GM18907 (cell line): ENCODE results near the gene SIX3.

ENCODE experiments used
- ATAC-seq: cut with Tn5 transposase; IDR thresholded peaks from one replicate; pipeline ENCODE4 v1.9.1; 2021; ENCODE audit warnings: mild to moderate bottlenecking, moderate library complexity; ENCODE audit not compliant: unreplicated experiment

Gene SIX3

DNA sequence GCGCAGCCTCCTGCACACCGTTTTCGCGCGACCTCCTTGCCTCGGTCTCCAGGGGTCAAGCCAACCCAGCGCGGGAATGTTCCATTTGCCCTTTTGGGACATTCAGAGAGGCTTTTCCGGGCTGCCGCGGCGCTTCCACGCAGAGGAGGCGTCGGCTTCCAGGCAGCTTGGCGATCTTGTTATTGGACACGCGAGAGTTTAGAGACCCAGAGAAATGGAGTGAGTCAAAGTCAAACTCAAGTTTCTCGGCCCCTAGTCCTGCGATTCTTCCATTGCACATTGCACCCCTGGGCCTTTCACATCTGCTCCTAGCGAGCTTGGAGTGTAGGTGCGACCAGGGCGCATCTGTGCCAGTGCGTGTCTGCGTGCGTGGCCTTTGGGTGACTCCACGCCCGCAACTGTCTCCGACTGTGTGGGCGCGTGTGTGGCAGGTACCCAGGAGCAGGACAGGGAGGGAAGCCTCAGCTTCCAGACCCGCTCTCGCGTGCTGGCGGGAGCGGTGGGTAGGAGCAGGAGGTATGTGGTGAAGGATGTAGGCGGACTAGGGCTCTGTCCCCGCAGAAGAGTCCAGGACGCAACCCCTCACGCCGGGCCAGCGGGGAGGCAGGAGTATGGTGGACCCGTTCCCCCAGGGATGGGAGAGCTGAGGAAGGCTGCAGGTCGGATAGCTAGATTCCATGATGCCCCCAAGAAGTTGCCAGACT is 13.5 kb downstream of the SIX3 start:
- peak; percentile 8 for ATAC-seq

GRCh38 chr2:44955593-44956392 is 14.3 kb downstream of the SIX3 start:
- ATAC-seq, result peak; percentile 74

DNA sequence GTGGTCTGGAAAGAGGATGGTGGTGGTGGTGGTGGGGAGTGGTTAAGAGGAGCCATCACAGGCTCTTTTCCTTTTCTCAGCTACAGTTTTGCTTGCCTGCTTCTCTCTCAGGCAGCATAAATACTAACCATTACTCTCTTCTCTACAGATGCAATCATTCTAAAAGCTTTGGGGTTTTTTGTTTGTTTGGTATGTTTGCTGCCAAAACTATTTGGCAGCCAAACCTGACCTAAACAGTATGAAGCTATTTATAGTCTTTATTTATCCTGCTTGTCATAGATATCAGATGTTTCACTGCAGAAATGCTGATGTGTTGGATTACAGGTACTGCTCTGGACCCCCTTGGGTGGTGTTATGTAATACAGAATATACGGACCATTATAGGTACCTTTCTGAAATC is 15.3 kb downstream of the SIX3 start:
- ATAC-seq, result no peak

- ATAC-seq, result no peak
Measured at GRCh38 chr2:44957656-44958327, 16.3 kb downstream of the SIX3 start.

- no peak for ATAC-seq
Measured at GRCh38 chr2:44959855-44960254, 18.4 kb downstream of the SIX3 start.

GRCh38 chr2:44960871-44961270 is 19.4 kb downstream of the SIX3 start:
- no peak for ATAC-seq

- ATAC-seq, result no peak
Measured at GRCh38 chr2:44962176-44962695, 20.7 kb downstream of the SIX3 start.

DNA sequence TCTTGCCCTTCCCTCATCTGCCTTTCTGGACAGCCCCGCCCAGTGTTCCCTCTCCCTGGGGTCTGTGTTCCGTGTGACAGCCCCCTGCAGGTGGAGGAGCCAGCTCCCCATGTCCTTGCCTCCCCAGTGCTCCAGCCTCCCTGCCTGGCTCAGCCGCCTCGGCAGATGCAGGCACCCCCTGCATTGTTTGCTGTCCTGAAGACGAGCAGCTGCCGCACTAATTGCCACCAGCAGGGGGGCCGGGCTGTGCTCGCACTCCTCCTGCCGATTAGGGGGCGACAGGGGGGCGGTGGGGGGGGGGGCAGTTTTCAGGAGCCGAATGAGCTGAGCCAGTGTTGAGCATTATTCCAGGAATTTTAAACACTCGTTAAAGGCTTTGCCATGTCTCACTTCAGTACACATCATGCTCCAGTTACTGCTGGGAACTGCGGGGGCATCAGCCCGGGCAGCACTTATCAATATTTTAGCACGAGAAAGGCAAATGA is 23.3 kb downstream of the SIX3 start:
- ATAC-seq, result no peak

DNA sequence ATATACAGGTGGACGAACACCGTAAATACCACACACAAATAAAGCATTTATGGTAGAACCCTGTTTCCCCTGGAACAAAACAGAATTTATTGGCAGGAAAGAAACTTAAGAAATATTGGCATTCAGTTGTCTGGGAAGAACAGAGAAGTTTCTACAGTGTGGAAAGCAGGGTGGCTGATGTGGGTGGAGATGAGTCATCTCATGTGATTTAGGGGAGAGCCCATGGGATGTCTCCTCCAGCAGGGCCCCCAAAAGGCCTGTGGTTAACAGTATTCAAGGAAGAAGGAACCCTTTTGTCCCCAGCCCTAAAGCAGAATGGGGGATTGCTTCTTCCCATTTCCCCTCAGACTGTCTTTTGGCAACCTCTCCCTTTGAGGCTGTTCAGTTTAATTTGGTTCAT is 24.2 kb downstream of the SIX3 start:
- no peak for ATAC-seq

DNA sequence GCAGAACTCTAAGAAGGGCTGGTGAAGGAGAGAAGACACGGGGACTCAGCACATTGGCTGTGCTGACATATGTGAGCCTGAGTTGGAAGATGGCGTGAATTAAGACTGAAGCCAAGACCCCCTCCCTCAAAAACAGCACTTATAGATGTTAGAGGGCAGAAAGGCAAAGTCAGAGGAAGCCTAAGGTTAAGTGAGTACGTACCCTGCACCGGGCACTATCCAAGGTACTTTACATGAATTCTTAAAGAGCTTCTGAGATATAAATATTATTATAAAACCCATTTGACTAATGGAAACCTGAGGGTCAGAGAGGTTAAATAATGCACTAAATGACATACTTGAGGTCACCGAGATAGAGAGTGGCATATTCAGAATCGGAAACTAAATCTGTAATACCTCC is 25.6 kb downstream of the SIX3 start:
- no peak for ATAC-seq

DNA sequence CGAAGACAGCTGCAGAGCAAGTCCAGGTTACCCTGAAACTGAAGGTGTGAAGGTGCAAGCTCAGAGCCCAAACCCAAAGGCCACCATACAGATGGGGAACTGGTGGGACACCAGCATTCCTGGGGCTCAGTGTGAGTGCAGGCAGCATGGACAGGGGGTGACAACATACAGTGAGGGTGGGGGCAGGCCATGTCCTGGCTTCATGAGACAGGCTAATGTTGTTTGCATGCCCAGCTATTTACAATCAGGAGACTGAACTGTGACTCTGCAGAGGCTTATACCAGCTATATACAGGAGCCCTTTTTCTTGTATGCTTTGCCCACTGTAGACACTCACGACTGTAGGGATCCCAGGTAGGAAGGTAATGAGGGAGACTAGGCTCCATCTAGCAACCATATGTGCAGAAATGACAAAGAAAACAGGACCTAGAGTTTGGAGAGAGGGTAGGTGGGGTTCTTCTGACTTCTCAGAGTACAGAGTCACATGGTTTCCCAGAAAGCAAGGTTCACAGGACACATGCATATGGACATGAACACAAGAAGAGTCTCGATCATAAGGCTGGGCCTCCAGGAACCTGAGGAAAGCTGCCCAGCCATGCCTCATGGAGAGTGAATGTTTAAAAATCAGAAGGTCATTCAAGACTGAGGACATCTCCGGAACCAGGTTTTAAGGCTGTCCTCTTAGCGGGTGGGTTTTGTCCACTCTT is 26.4 kb downstream of the SIX3 start:
- ATAC-seq, result no peak

DNA sequence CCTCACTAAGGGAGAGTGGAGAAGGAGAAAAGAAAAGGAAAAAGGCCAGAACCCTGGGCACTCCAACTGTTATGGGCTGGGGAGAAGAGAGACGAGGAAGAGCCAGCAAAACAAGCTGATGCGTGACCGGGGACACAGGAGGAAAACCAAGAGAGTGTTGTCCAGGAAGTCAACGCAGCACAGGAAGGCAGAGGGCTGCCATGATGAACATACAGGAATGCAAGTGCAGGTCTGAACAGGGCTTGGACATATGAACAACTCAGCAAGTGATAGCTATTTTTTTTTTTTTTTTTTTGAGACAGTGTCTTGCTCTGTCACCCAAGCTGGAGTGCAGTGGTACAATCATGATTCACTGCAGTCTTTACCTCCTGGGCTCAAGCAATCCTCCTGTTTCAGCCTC is 28.4 kb downstream of the SIX3 start:
- ATAC-seq, result no peak

- ATAC-seq, result no peak
Measured at GRCh38 chr2:44970846-44971450, 29.4 kb downstream of the SIX3 start.

GRCh38 chr2:44972771-44973535 is 31.5 kb downstream of the SIX3 start:
- no peak for ATAC-seq

DNA sequence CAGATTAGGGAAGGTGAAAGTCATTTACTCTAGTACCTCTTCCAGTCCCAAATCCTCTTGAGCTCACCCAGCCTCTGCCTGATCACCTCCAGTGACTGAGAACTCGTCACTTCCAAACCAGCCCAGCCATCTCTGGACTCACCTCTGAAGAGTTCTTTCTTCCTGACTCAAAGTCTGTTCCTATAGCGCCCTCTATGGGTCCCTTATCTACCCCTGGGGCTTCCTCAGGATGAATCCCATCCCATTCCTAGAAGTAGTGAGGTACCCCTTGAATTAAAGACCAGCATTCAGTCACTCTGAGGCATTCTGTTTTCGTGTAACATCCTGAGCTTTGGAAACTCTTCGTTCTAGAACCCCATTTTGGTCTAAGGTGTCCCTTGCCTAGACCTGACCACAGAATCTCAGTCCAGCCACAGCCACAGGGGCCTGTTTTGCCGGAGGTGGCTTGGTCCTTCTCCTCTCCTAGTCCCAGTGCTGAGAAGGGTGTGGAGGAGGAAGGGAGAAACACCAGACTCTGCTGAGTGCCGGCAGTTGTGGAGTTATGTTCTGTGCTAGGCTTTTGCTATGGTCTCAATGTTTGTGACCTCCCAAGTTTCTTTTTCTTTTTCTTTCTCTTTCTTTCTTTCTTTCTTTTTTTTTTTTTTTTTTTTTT is 32.7 kb downstream of the SIX3 start:
- no peak for ATAC-seq

DNA sequence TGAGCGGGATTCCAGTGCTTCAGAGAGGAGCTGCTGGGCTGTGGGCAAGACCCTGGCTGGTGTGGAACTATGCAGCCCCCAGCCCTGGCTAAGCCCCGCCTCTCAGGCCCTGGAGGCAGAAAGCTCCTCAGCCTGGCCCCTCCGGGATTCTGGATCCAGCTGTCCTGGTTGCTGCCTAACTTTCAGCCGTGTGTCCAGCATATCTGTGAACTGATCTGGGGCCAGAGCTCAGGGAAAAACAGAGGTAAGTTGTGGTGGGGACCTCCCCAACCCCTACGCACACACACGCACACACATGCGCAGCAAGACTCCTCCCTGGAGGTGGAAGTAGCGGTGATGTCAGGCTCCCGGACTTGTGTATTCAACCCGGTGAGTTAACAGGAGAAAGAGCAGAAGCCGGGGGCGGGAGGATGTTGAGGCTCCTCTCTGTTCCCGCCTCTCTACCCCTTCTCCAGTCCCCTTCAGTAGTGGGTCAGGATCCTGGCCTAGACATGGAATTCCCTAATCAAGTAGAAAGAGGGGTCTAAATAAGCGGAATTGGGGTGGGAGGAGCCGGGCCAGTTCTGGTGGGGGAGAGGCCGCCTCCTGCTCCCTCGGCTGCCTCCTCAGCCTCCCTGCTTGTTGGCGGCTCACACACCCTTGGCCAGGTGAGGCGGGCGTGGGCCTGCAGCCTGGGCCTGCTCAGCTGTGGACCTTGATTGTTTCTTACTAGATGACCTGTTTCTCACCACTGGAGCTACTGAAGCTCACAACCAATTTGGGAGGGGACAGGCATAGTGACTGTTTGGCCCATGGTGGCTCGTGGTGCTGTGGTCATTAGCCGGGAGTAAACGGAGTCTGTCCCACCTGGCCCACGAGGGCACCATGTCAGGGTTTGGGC is 34.3 kb downstream of the SIX3 start:
- no peak for ATAC-seq

- no peak for ATAC-seq
Measured at GRCh38 chr2:44979581-44979980, 38.1 kb downstream of the SIX3 start.
